ENCODE measurements around the gene SLC9C1. TPM values are rescaled to one million over a fixed set of nuclear protein-coding genes. Genes with fewer than 3 reads are reported as not detected.
A peak's percentile ranks its signal among the peaks of the same experiment; 100 is the strongest.

The SLC9C1 gene
- total and polyA plus RNA-seq, 9 of the 15 experiments (the other 6 are each of a cell fraction or from before 2014, with no cell fraction given) = not detected

- FAIRE-seq (peak; percentile 6), ATAC-seq (peak; percentile 87), DNase-seq (ENCODE audit: extremely low read depth in 1 of 4, low spot score in 3 of 4) (peak in 3 of 4 experiments; percentile 5 to 28 (median 6))
- Histone ChIP-seq H3K9ac (ENCODE audit: insufficient read depth in 1 of 2, low read depth in 2 of 2, low read length in 2 of 2) (no peak overlapping the region), H3K9me1 (ENCODE audit: control insufficient read depth, insufficient read depth, low read length) (no peaks in the 10 kb centered on the region), H3K4me2 (ENCODE audit: insufficient read depth, low read length) (no peak overlapping the region), H3K4me3 (no peak overlapping the region), H2AFZ (ENCODE audit: low read depth, low read length) (no peak overlapping the region), H3K36me3 (ENCODE audit: control insufficient read depth, insufficient read depth, low read length) (no peaks in the 10 kb centered on the region), H3K79me2 (ENCODE audit: control insufficient read depth, insufficient read depth, low read length) (no peaks in the 10 kb centered on the region), H3K27ac (ENCODE audit: extremely low read depth, low read depth, low read length) (no peak overlapping the region), H3K27me3 (ENCODE audit: control insufficient read depth in 2 of 2, insufficient read depth in 2 of 2, low read length in 2 of 2) (no peaks in the 10 kb centered on the region), H3K9me3 (replicated peaks; ENCODE audit: control insufficient read depth, insufficient read depth, low read depth, low read length) (no peaks in the 10 kb centered on the region), H3K4me1 (replicated peaks in 1 of 2; ENCODE audit: control insufficient read depth in 2 of 2, insufficient read depth in 2 of 2, low read length in 2 of 2) (no peaks in the 10 kb centered on the region), H4K20me1 (replicated peaks; ENCODE audit: control insufficient read depth, insufficient read depth, low read length) (no peaks in the 10 kb centered on the region)
- 4% methylated on average over 2 of the region's 2 CpGs for WGBS (ENCODE audit: insufficient coverage, low coverage, missing lambda C conversion rate)
- TF ChIP-seq RAD21 (CRISPR knock-in tag; conservative IDR thresholded peaks at IDR 0.05 in 1 of 2, IDR thresholded peaks at IDR 0.05 in 1 of 2) (peak; percentile 36 to 67; a peak in 3 of 4 replicates), ARNT (IDR thresholded peaks at IDR 0.05) (no peak), SMC3 (conservative IDR thresholded peaks at IDR 0.05; ENCODE audit: insufficient read depth, low read depth, low read length) (peak; percentile 33; the same call in 1 of the 2 replicates), SREBF1 (IDR thresholded peaks at IDR 0.05; ENCODE audit: borderline replicate concordance, low read depth, low read length) (no peak), CTCF (IDR thresholded peaks at IDR 0.05 in 2 of 3, conservative IDR thresholded peaks at IDR 0.05 in 1 of 3; ENCODE audit: insufficient read depth in 2 of 3, low read depth in 1 of 3, low read length in 3 of 3) (peak; percentile 34 to 55 (median 42); a peak in 3 of 6 replicates)
- POLR2A ChIA-PET = interaction anchor here (0.6 kb wide), 1 partner anchor 247 kb away, joined by 3 read pairs; no protein-coding TSS in a partner anchor
- intact Hi-C loops (cut with micrococcal nuclease) (loop anchor here (1.0 to 5.0 kb wide), 2 partner anchors 110 to 192 kb away; no protein-coding TSS in a partner anchor), in situ Hi-C loops (cut with MboI) (no loop called here)
- no TSS peak for BruUV-seq (replicated peaks)
- CTCF ChIA-PET (ENCODE audit: low intra/inter-chr PET ratio) = no interaction called here
Observed at GRCh38 chr3:112327371-112327951, 33.4 kb upstream of the SLC9C1 start.
